OCI-LY3 (cell line): ENCODE results near the gene ATP8A2.

Source experiments
- EZH2phosphoT487 ChIP-seq: fragments of 200-600 bp; shearing (Covaris generic); IDR thresholded peaks from 2 replicates; pipeline ENCODE4 v1.6.1; 2018; ENCODE audit warnings: antibody characterized with exemption, mixed run types, low read depth
- TF ChIP-seq, protein P1 (sequence below): fragments of 200-600, 300-600 bp; sonication (generic); IDR thresholded peaks from 2 replicates; pipeline ENCODE4 v1.5.1; 2014; ENCODE audit warnings: antibody characterized with exemption, low read length, low read depth

DNA sequence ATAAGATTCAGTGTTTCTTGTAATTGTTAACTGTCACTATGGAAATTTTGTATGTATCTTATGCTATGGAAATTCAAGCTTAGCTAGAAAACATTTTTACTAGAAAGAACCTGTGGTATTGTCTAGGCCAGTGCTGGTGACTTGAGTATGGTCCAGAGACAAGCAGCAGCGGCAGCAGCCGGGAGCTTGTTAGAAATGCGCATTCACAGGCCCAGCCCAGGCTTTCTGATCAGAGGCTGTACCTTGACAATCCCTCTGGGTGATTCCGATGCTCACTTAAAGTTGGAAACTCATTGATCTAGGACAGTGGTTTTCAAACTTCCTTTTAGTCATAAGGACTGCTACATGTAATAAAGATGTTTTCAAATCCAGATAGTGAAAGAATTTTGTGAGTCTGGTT, 392.6 kb downstream of the ATP8A2 start:
- TF ChIP-seq, protein P1, sequence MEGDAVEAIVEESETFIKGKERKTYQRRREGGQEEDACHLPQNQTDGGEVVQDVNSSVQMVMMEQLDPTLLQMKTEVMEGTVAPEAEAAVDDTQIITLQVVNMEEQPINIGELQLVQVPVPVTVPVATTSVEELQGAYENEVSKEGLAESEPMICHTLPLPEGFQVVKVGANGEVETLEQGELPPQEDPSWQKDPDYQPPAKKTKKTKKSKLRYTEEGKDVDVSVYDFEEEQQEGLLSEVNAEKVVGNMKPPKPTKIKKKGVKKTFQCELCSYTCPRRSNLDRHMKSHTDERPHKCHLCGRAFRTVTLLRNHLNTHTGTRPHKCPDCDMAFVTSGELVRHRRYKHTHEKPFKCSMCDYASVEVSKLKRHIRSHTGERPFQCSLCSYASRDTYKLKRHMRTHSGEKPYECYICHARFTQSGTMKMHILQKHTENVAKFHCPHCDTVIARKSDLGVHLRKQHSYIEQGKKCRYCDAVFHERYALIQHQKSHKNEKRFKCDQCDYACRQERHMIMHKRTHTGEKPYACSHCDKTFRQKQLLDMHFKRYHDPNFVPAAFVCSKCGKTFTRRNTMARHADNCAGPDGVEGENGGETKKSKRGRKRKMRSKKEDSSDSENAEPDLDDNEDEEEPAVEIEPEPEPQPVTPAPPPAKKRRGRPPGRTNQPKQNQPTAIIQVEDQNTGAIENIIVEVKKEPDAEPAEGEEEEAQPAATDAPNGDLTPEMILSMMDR = no peak
- no peak for TF ChIP-seq EZH2phosphoT487
